ENCODE data around the gene CHN1. TPM values are rescaled to one million over a fixed set of nuclear protein-coding genes. Genes with fewer than 3 reads are reported as not detected.

CHN1 gene
- total RNA-seq, 6 donors from 2014 or later: 7.2 to 27.1 (median 11.0) TPM

GRCh38 chr2:174888146-174888545, 117.0 kb downstream of the CHN1 start:
- no peak overlapping the region for H3K27ac ChIP-seq
- no peaks in the 10 kb centered on the region for H3K9me3 ChIP-seq
- H3K27me3 ChIP-seq: no peaks in the 10 kb centered on the region
- DNase-seq: no peak
- ATAC-seq (ENCODE audit: low FRiP score in 2 of 2): no peak
- no peaks in the 10 kb centered on the region for H3K36me3 ChIP-seq
- WGBS, 2 donors: 92 to 94% methylated on average over 3 of the region's 3 CpGs
- no peak overlapping the region for H3K4me3 ChIP-seq
- TF ChIP-seq EP300 (IDR thresholded peaks at IDR 0.05): no peak
- no peak for TF ChIP-seq POLR2AphosphoS5 (IDR thresholded peaks at IDR 0.05)
- no peak for TF ChIP-seq POLR2A (IDR thresholded peaks at IDR 0.05)
- no peak for TF ChIP-seq CTCF (IDR thresholded peaks at IDR 0.05)
- no peaks in the 10 kb centered on the region for H3K4me1 ChIP-seq

GRCh38 chr2:174882416-174882815, 122.8 kb downstream of the CHN1 start:
- no peak overlapping the region for H3K27ac ChIP-seq
- no peaks in the 10 kb centered on the region for H3K27me3 ChIP-seq
- TF ChIP-seq POLR2A (IDR thresholded peaks at IDR 0.05) (no peak), EP300 (IDR thresholded peaks at IDR 0.05) (no peak), CTCF (IDR thresholded peaks at IDR 0.05) (no peak), POLR2AphosphoS5 (IDR thresholded peaks at IDR 0.05) (no peak)
- no peaks in the 10 kb centered on the region for H3K36me3 ChIP-seq
- no peak overlapping the region for H3K4me3 ChIP-seq
- WGBS, 2 donors: 73 to 76% methylated on average over 3 of the region's 3 CpGs
- no peaks in the 10 kb centered on the region for H3K9me3 ChIP-seq
- ATAC-seq (ENCODE audit: low FRiP score in 2 of 2): no peak
- H3K4me1 ChIP-seq: no peaks in the 10 kb centered on the region
- no peak for DNase-seq

GRCh38 chr2:174881678-174882077, 123.5 kb downstream of the CHN1 start:
- H3K4me1 ChIP-seq: no peaks in the 10 kb centered on the region
- no peak overlapping the region for H3K4me3 ChIP-seq
- no peaks in the 10 kb centered on the region for H3K27me3 ChIP-seq
- H3K27ac ChIP-seq: no peak overlapping the region
- 60 to 73% methylated on average over 2 of the region's 2 CpGs for WGBS, 2 donors
- ATAC-seq (ENCODE audit: low FRiP score in 2 of 2) (no peak), DNase-seq (no peak)
- H3K9me3 ChIP-seq: no peaks in the 10 kb centered on the region
- H3K36me3 ChIP-seq: no peaks in the 10 kb centered on the region
- no peak for TF ChIP-seq POLR2AphosphoS5 (IDR thresholded peaks at IDR 0.05)
- TF ChIP-seq EP300 (IDR thresholded peaks at IDR 0.05): no peak
- TF ChIP-seq CTCF (IDR thresholded peaks at IDR 0.05): no peak
- no peak for TF ChIP-seq POLR2A (IDR thresholded peaks at IDR 0.05)

GRCh38 chr2:174878537-174879147, 126.5 kb downstream of the CHN1 start:
- H3K9me3 ChIP-seq: no peaks in the 10 kb centered on the region
- DNase-seq (no peak), ATAC-seq (ENCODE audit: low FRiP score in 2 of 2) (no peak)
- H3K27me3 ChIP-seq: no peaks in the 10 kb centered on the region
- H3K4me1 ChIP-seq: no peaks in the 10 kb centered on the region
- peak overlapping the region in 3 of 4 donors; percentile 20 to 40 (median 22) for H3K4me3 ChIP-seq
- H3K27ac ChIP-seq: no peak overlapping the region
- no peak for TF ChIP-seq POLR2AphosphoS5 (IDR thresholded peaks at IDR 0.05)
- TF ChIP-seq CTCF (IDR thresholded peaks at IDR 0.05): no peak
- TF ChIP-seq EP300 (IDR thresholded peaks at IDR 0.05): no peak
- TF ChIP-seq POLR2A (IDR thresholded peaks at IDR 0.05): no peak
- no peaks in the 10 kb centered on the region for H3K36me3 ChIP-seq
- WGBS, 2 donors: 21 to 27% methylated on average over 4 of the region's 4 CpGs

- Histone ChIP-seq H3K4me1 (no peaks in the 10 kb centered on the region), H3K4me3 (peak overlapping the region in 1 of 4 donors; percentile 22), H3K9me3 (no peaks in the 10 kb centered on the region), H3K36me3 (no peaks in the 10 kb centered on the region), H3K27me3 (no peaks in the 10 kb centered on the region), H3K27ac (no peak overlapping the region)
- no peak for TF ChIP-seq EP300 (IDR thresholded peaks at IDR 0.05)
- no peak for TF ChIP-seq CTCF (IDR thresholded peaks at IDR 0.05)
- TF ChIP-seq POLR2AphosphoS5 (IDR thresholded peaks at IDR 0.05): no peak
- no peak for TF ChIP-seq POLR2A (IDR thresholded peaks at IDR 0.05)
- DNase-seq: no peak
- no peak for ATAC-seq (ENCODE audit: low FRiP score in 2 of 2)
- 77 to 85% methylated on average over 5 of the region's 5 CpGs for WGBS, 2 donors
Measured at GRCh38 chr2:174877751-174878150, 127.4 kb downstream of the CHN1 start.

Measured in upper lobe of left lung (tissue), 6 donors.